HepG2 (cell line): ENCODE data around the gene ABCG5. TPM values are rescaled to one million over a fixed set of nuclear protein-coding genes. Genes with fewer than 3 reads are reported as not detected.
A peak's percentile ranks its signal among the peaks of the same experiment; 100 is the strongest.

Experiments
- AFF4 ChIP-seq: sonication (generic); formaldehyde crosslinking; IDR thresholded peaks from 2 replicates; pipeline ENCODE4 v1.4.0; 2020; ENCODE audit warnings: missing genetic modification reagents
- ATAD3A ChIP-seq: sonication (generic); formaldehyde crosslinking; IDR thresholded peaks from 2 replicates; pipeline ENCODE4 v1.4.0; 2020; ENCODE audit warnings: missing genetic modification reagents
- ATF4 ChIP-seq, 2 experiments: fragments of 450-650 bp in 1 of 2; sonication (generic) in 1 of 2; formaldehyde crosslinking; IDR thresholded peaks; 2 replicates each; pipeline versions ENCODE4 v1.5.0 to v1.8.0; 2020 to 2022; ENCODE audit warnings: mild to moderate bottlenecking in 1 of 2, missing genetic modification reagents in 1 of 2
- CBX1 ChIP-seq: IDR thresholded peaks from one replicate; pipeline ENCODE4 v1.6.1; 2016; ENCODE audit warnings: antibody characterized with exemption, low read depth
- CERS6 ChIP-seq: sonication (generic); formaldehyde crosslinking; IDR thresholded peaks from 2 replicates; pipeline ENCODE4 v1.5.0; 2020; ENCODE audit warnings: missing genetic modification reagents
- CHD4 ChIP-seq: fragments of 200-600 bp; sonication (generic); IDR thresholded peaks from 2 replicates; pipeline ENCODE4 v1.7.0; 2017; ENCODE audit warnings: mild to moderate bottlenecking, low read length, borderline replicate concordance
- FOXK1 ChIP-seq: sonication (generic); formaldehyde crosslinking; IDR thresholded peaks from 2 replicates; pipeline ENCODE4 v1.4.0; 2020; ENCODE audit warnings: low read depth, missing genetic modification reagents, borderline replicate concordance
- FOXP1 ChIP-seq, 2 experiments: fragments of 450-650 bp in 1 of 2; IDR thresholded peaks; 2 replicates each; pipeline ENCODE4 v1.6.1; 2017 to 2018; ENCODE audit warnings: antibody characterized with exemption in 1 of 2
- GATAD1 ChIP-seq: IDR thresholded peaks from 2 replicates; pipeline ENCODE4 v1.6.1; 2016; ENCODE audit warnings: missing genetic modification reagents, missing compliant biosample characterization
- GPBP1L1 ChIP-seq: sonication (generic); formaldehyde crosslinking; IDR thresholded peaks from 2 replicates; pipeline ENCODE4 v1.5.0; 2020; ENCODE audit warnings: mild to moderate bottlenecking, missing genetic modification reagents
- JUND ChIP-seq: sonication (generic); formaldehyde crosslinking; IDR thresholded peaks from 2 replicates; pipeline ENCODE4 v1.8.0; 2022; ENCODE audit warnings: mild to moderate bottlenecking, missing genetic modification reagents
- NFKB2 ChIP-seq: sonication (generic); formaldehyde crosslinking; IDR thresholded peaks from 2 replicates; pipeline ENCODE4 v1.4.0; 2020; ENCODE audit warnings: missing genetic modification reagents, borderline replicate concordance
- PREB ChIP-seq: sonication (generic); formaldehyde crosslinking; IDR thresholded peaks from 2 replicates; pipeline ENCODE4 v1.4.0; 2020; ENCODE audit warnings: missing genetic modification reagents
- SALL1 ChIP-seq: sonication (generic); formaldehyde crosslinking; IDR thresholded peaks from 2 replicates; pipeline ENCODE4 v1.8.0; 2022; ENCODE audit warnings: mild to moderate bottlenecking, missing genetic modification reagents
- SIN3A ChIP-seq: IDR thresholded peaks from 2 replicates; pipeline ENCODE4 v1.6.1; 2011; ENCODE audit warnings: low read depth, mild to moderate bottlenecking, control low read depth, low read length, borderline replicate concordance
- ZFY ChIP-seq: sonication (generic); formaldehyde crosslinking; IDR thresholded peaks from 2 replicates; pipeline ENCODE4 v1.4.0; 2020; ENCODE audit warnings: missing genetic modification reagents
- ZKSCAN1 ChIP-seq: fragments of 150-350 bp; IDR thresholded peaks from 2 replicates; pipeline ENCODE4 v1.6.1; 2014; ENCODE audit warnings: low read length
- ZNF292 ChIP-seq: sonication (generic); formaldehyde crosslinking; IDR thresholded peaks from 2 replicates; pipeline ENCODE4 v1.8.1; 2022; ENCODE audit warnings: mild to moderate bottlenecking, low read depth, missing genetic modification reagents, borderline replicate concordance
- ZNF597 ChIP-seq: sonication (generic); formaldehyde crosslinking; IDR thresholded peaks from 2 replicates; pipeline ENCODE4 v1.5.0; 2020; ENCODE audit warnings: missing genetic modification reagents
- ZNF746 ChIP-seq: sonication (generic); formaldehyde crosslinking; IDR thresholded peaks from 2 replicates; pipeline ENCODE4 v1.8.0; 2022; ENCODE audit warnings: mild to moderate bottlenecking, missing genetic modification reagents
- ZNF83 ChIP-seq: sonication (generic); formaldehyde crosslinking; IDR thresholded peaks from 2 replicates; pipeline ENCODE4 v1.4.0; 2020; ENCODE audit warnings: missing genetic modification reagents, mild to moderate bottlenecking, borderline replicate concordance
- ZNF839 ChIP-seq: sonication (generic); formaldehyde crosslinking; IDR thresholded peaks from 2 replicates; pipeline ENCODE4 v1.4.0; 2020; ENCODE audit warnings: missing genetic modification reagents, mild to moderate bottlenecking, borderline replicate concordance
- polyA plus RNA-seq, 8 experiments: library from polyadenylated mRNA; depleted of rRNA in 3 of 8; stranded (reverse) in 7 of 8; unstranded in 1 of 8; fragments of >200 nt; fragmentation: Illumina TruSeq in 4 of 8; extraction: Trizol in 4 of 8; gene quantifications; 2 replicates each; pipeline versions ENCODE4 v1.2.1 to v1.2.3, GENCODE V29; 2011 to 2016; ENCODE audit warnings: low read depth in 4 of 8, missing spikeins in 1 of 8, mixed read lengths in 1 of 8; ENCODE audit not compliant: insufficient read depth in 1 of 8
- total RNA-seq, 5 experiments: library from RNA; depleted of rRNA; stranded (reverse); fragments of >200 nt; fragmentation: Illumina TruSeq; extraction: Trizol; gene quantifications; 2 replicates each; pipeline ENCODE4 v1.2.3, GENCODE V29; 2016; ENCODE audit warnings: low read depth in 1 of 5

The ABCG5 gene
- total and polyA plus RNA-seq, 2 of the 13 experiments (the other 11 are each of a cell fraction or from before 2014, with no cell fraction given): 15.1 to 39.0 TPM

GRCh38 chr2:43882312-43882711 is 43.7 kb upstream of the ABCG5 start (continued):
- TF ChIP-seq GPBP1L1 (CRISPR knock-in tag): no peak
- no peak for TF ChIP-seq ZNF839 (CRISPR knock-in tag)
- TF ChIP-seq GATAD1 (CRISPR knock-in tag): no peak
- TF ChIP-seq ZNF597: no peak
- peak in 1 of 2 experiments; percentile 74; a peak in 2 of 4 replicates for TF ChIP-seq ATF4 (CRISPR knock-in tag; IDR thresholded peaks at IDR 0.05)
- no peak for TF ChIP-seq ZNF83 (CRISPR knock-in tag)
- TF ChIP-seq FOXP1 (IDR thresholded peaks at IDR 0.05): no peak
- TF ChIP-seq FOXP1 (CRISPR knock-in tag; IDR thresholded peaks at IDR 0.05): peak; percentile 35; the same call in 1 of the 2 replicates
- TF ChIP-seq ATAD3A (CRISPR knock-in tag): no peak
- TF ChIP-seq ZNF746 (CRISPR knock-in tag): no peak
- peak; percentile 32; the same call in 1 of the 2 replicates for TF ChIP-seq SALL1 (CRISPR knock-in tag)
- TF ChIP-seq CERS6 (CRISPR knock-in tag): no peak
- no peak for TF ChIP-seq FOXK1
- no peak for TF ChIP-seq NFKB2 (CRISPR knock-in tag)
- no peak for TF ChIP-seq ZFY (CRISPR knock-in tag)
- TF ChIP-seq CHD4: no peak
- TF ChIP-seq ZKSCAN1: no peak
- no peak for TF ChIP-seq CBX1
- TF ChIP-seq SIN3A: no peak
- no peak for TF ChIP-seq AFF4 (CRISPR knock-in tag)
- TF ChIP-seq PREB (CRISPR knock-in tag): no peak
- no peak for TF ChIP-seq JUND
- TF ChIP-seq ZNF292 (CRISPR knock-in tag): 0 out of 2 replicates have a peak, but pooled peaks have one; percentile 14
